ENCODE data around the gene CYTH3.

The CYTH3 gene

GRCh38 chr7:6146666-6147065 is 125.8 kb downstream of the CYTH3 start:
- no peak for DNase-seq

GRCh38 chr7:6143997-6144396 is 128.4 kb downstream of the CYTH3 start:
- no peak for DNase-seq

- DNase-seq: no peak
Measured at GRCh38 chr7:6142871-6143380, 129.5 kb downstream of the CYTH3 start.

- no peak for DNase-seq
Measured at GRCh38 chr7:6139189-6139996, 133.0 kb downstream of the CYTH3 start.

- no peak for DNase-seq
Measured at GRCh38 chr7:6136475-6136874, 135.9 kb downstream of the CYTH3 start.

- no peak for DNase-seq
Measured at GRCh38 chr7:6133249-6133648, 139.2 kb downstream of the CYTH3 start.

GRCh38 chr7:6130007-6130587 is 142.3 kb downstream of the CYTH3 start:
- no peak for DNase-seq

GRCh38 chr7:6128205-6128604 is 144.2 kb downstream of the CYTH3 start:
- no peak for DNase-seq

- DNase-seq: no peak
Measured at GRCh38 chr7:6127110-6127490, 145.3 kb downstream of the CYTH3 start.

- DNase-seq: no peak
Measured at GRCh38 chr7:6123843-6124242, 148.6 kb downstream of the CYTH3 start.

- no peak for DNase-seq
Measured at GRCh38 chr7:6121141-6121540, 151.3 kb downstream of the CYTH3 start.

- DNase-seq: no peak
Measured at GRCh38 chr7:6117533-6117932, 154.9 kb downstream of the CYTH3 start.

GRCh38 chr7:6116211-6116610 is 156.2 kb downstream of the CYTH3 start:
- no peak for DNase-seq

Data from GOT3 (cell line).